HAP-1 (cell line): Measurements from ENCODE around the gene ARPC5.
A peak's percentile ranks its signal among the peaks of the same experiment; 100 is the strongest.

Experiments used
- DNase-seq, 2 experiments: peaks; one replicate each; pipeline ENCODE4 v3.0.0-alpha.2; 2016 to 2020; ENCODE audit warnings: low spot score in 2 of 2
- H3K27me3 ChIP-seq: fragments of 250-450 bp; sonication (Bioruptor Pico); 2 replicates; pipeline ENCODE4 v1.5.1; 2020; ENCODE audit warnings: low read depth, mild to moderate bottlenecking, moderate library complexity
- H3K36me3 ChIP-seq: fragments of 250-450 bp; sonication (Bioruptor Pico); replicated peaks from 2 replicates; pipeline ENCODE4 v1.5.1; 2020; ENCODE audit warnings: mild to moderate bottlenecking
- H3K4me1 ChIP-seq: fragments of 250-450 bp; sonication (Bioruptor Pico); 2 replicates; pipeline ENCODE4 v1.5.1; 2020; ENCODE audit warnings: mild to moderate bottlenecking
- H3K4me3 ChIP-seq: fragments of 250-450 bp; sonication (Bioruptor Pico); 2 replicates; pipeline ENCODE4 v1.5.1; 2020; ENCODE audit warnings: mild to moderate bottlenecking, moderate library complexity
- H3K9me3 ChIP-seq: fragments of 250-450 bp; sonication (Bioruptor Pico); 2 replicates; pipeline ENCODE4 v1.5.1; 2020; ENCODE audit warnings: mild to moderate bottlenecking, moderate library complexity
- in situ Hi-C: fragments of 300-500 bp; cut with MboI; formaldehyde crosslinking; loops from 3 replicates; pipeline ENCODE4 v1.14.3; 2020; ENCODE audit warnings: low sequenced_read_pairs, inconsistent platforms, mixed read lengths

ARPC5 gene

DNA sequence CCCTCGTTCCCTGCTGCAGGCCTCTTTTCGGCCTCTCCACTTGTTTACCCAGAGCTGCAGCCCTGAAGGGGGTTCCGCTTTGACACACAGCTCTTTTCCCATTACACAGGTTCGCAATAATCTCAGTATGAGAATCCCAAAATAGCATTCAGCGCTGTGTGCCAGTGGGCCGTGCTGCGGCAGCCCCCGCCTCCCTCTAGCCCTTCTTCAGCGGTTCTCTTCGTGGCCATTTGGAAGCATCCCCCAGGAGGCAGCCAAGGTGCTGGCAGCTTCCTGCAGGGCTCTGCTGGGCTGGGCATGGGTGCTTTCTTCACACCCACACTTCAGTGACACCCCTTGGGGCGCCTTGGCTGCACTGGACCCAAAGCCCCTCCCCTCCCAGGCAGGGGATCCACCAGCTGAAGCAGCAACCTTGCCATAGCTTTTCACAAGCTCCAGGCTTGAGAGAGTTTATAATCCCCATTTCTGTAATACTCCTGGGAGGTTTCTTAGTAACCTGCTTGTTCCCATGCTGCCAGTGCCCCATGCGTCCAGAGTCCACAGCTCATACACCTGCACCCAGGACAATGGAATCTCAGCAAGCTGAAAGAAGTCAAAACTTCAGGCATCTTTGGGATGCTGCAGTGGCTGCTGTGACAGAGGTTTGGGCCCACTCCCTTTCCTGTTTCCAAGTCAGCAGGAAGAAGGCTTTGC lies 53.4 kb downstream of the ARPC5 start:
- Histone ChIP-seq H3K27me3 (no peaks in the 10 kb centered on the region), H3K36me3 (no peaks in the 10 kb centered on the region), H3K9me3 (no peaks in the 10 kb centered on the region), H3K4me1 (no peaks in the 10 kb centered on the region), H3K4me3 (no peak overlapping the region)
- in situ Hi-C loops: no loop called here
- DNase-seq: no peak

- H3K27me3 ChIP-seq: no peaks in the 10 kb centered on the region
- H3K4me3 ChIP-seq: no peak overlapping the region
- H3K36me3 ChIP-seq: no peaks in the 10 kb centered on the region
- in situ Hi-C loops: no loop called here
- peak; percentile 23 to 44 for DNase-seq
- H3K4me1 ChIP-seq: no peaks in the 10 kb centered on the region
- no peaks in the 10 kb centered on the region for H3K9me3 ChIP-seq
These were observed 55.3 kb downstream of the ARPC5 start for GRCh38 chr1:183580281-183580682.

DNA sequence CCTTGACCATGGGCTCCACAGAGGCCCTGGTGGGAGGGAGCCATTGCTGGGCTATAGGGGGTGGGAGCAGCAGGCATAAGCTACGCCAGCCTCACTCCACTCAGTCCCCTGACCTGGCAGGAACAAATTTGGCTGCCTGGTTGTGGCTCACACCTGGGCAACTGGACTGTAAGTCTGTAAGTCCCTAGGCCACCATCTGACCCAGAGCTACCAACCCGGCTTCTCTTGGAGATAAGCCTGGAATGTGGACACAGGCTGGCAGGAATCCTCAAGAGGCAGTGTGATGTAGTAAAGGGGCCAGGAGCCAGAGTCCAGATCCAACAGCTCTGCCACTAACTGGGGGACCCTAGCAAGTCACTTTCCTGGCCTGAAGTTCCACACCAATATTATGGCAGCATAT lies 56.7 kb downstream of the ARPC5 start:
- Histone ChIP-seq H3K27me3 (no peaks in the 10 kb centered on the region), H3K36me3 (no peaks in the 10 kb centered on the region), H3K9me3 (no peaks in the 10 kb centered on the region), H3K4me1 (no peaks in the 10 kb centered on the region), H3K4me3 (no peak overlapping the region)
- no peak for DNase-seq
- in situ Hi-C loops: no loop called here

GRCh38 chr1:183577897-183578465 lies 57.6 kb downstream of the ARPC5 start:
- no peak for DNase-seq
- H3K36me3 ChIP-seq: no peaks in the 10 kb centered on the region
- no peaks in the 10 kb centered on the region for H3K4me1 ChIP-seq

DNA sequence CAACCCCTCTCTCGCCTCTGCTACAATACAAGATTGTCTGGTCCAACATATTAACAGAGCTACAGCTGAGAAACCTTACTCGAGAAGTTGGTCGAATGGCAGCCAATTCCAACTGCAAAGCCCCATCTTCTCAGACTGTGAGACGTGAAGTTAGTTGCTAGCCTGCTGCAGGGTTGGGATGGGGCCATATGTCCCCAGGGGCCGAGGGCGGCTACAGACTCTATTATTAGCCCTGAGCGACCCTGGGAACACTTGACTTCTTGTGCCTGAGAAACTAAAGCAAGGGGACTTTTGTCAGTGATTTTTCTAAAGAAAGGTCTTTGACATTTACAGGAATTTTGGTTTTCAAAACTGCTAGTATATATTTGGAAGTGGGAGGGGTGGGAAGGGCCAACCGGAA lies 59.0 kb downstream of the ARPC5 start:
- DNase-seq: no peak
- Histone ChIP-seq H3K4me3 (no peak overlapping the region), H3K9me3 (no peaks in the 10 kb centered on the region), H3K27me3 (no peaks in the 10 kb centered on the region), H3K4me1 (no peaks in the 10 kb centered on the region), H3K36me3 (no peaks in the 10 kb centered on the region)
- in situ Hi-C loops: no loop called here

More at GRCh38 chr1:183577897-183578465, 57.6 kb downstream of the ARPC5 start:
- in situ Hi-C loops: no loop called here
- Histone ChIP-seq H3K4me3 (no peak overlapping the region), H3K9me3 (no peaks in the 10 kb centered on the region), H3K27me3 (no peaks in the 10 kb centered on the region)

DNA sequence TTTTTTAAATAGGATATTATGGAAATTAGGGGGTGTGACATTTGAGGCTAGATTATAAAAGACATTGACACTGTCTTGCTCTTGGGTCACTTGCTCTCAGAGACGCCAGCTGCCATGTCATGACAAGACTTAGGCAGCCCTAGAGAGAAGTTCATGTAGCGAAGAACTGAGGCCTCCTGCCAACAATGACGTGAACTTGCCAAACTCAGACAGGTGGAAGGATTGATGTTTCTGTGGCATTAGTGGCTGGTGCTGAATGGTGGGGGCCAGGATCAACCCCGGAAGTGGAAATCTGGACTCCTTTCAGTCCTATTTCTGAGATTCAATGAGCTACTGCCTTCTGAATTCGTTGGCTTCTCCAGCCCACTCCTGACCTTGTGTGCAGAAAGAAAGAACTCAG lies 60.0 kb downstream of the ARPC5 start:
- Histone ChIP-seq H3K4me3 (no peak overlapping the region), H3K9me3 (no peaks in the 10 kb centered on the region), H3K27me3 (no peaks in the 10 kb centered on the region), H3K36me3 (no peaks in the 10 kb centered on the region), H3K4me1 (no peaks in the 10 kb centered on the region)
- DNase-seq: no peak
- in situ Hi-C loops: no loop called here

GRCh38 chr1:183572721-183573120 lies 62.9 kb downstream of the ARPC5 start:
- DNase-seq: no peak
- no peaks in the 10 kb centered on the region for H3K36me3 ChIP-seq
- no peak overlapping the region for H3K4me3 ChIP-seq
- in situ Hi-C loops: no loop called here
- no peaks in the 10 kb centered on the region for H3K27me3 ChIP-seq
- H3K4me1 ChIP-seq: no peaks in the 10 kb centered on the region
- no peaks in the 10 kb centered on the region for H3K9me3 ChIP-seq

DNA sequence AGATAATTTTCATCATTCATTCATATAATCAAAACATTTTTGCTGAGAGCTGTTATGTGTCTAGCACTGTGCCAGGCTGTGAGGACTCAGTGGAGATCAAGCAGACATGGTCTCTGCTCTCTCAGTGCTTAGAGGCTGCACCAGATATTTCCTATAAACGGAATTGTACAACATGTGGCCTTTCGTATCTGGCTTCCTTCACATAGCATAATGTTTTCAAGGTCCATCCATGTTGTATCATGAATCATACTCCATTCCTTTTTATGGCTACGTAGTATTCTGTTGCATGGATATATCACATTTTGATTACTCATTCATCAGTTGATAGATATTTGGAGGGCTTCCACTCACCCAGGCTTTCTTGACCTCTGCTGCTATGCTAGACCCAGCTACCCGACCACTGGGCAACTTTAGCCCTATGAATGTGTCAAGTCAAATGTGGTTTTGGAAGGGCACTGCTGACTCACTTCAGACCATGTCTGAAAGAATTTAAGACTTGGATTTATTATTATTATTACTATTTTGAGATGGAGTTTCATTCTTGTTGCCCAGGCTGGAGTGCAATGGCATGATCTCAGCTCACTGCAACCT lies 63.8 kb downstream of the ARPC5 start:
- H3K36me3 ChIP-seq: no peaks in the 10 kb centered on the region
- H3K9me3 ChIP-seq: no peaks in the 10 kb centered on the region
- H3K4me3 ChIP-seq: no peak overlapping the region
- DNase-seq: no peak
- in situ Hi-C loops: no loop called here
- no peaks in the 10 kb centered on the region for H3K27me3 ChIP-seq
- H3K4me1 ChIP-seq: no peaks in the 10 kb centered on the region
